Left lung (tissue), 10 donors: ENCODE results near the gene ATP9A. TPM values are rescaled to one million over a fixed set of nuclear protein-coding genes. Genes with fewer than 3 reads are reported as not detected.
"Not testable (repeated sequence)": the region's sequence is repeated elsewhere in the genome, so short reads cannot be mapped to it uniquely, and the experiment has no call there.

Experiments used
- ATAC-seq: fragments of 200-7000 bp; cut with Tn5 transposase; one replicate; pipeline ENCODE4 v1.9.1; 2020; ENCODE audit warnings: moderate library complexity
- DNase-seq, 4 donors: peaks; one replicate each; pipeline ENCODE4 v3.0.0-alpha.2; 2013 to 2020
- H3K27ac ChIP-seq, 2 donors: fragments of 200-600 bp; sonication (generic) in 1 of 2; one replicate each; pipeline versions ENCODE4 v1.5.0 to v1.8.0; 2020 to 2021
- H3K27me3 ChIP-seq, 2 donors: fragments of 200-600 bp; sonication (generic) in 1 of 2; one replicate each; pipeline versions ENCODE4 v1.5.0 to v1.8.0; 2020 to 2021
- H3K36me3 ChIP-seq, 2 donors: fragments of 200-600 bp; sonication (generic) in 1 of 2; one replicate each; pipeline versions ENCODE4 v1.5.0 to v1.8.0; 2020 to 2021
- H3K4me1 ChIP-seq, 2 donors: fragments of 200-600 bp; one replicate each; pipeline ENCODE4 v1.8.0; 2021
- H3K4me3 ChIP-seq, 2 donors: fragments of 200-600 bp; sonication (generic) in 1 of 2; one replicate each; pipeline versions ENCODE4 v1.5.0 to v1.8.0; 2020 to 2021; ENCODE audit warnings: mild to moderate bottlenecking in 1 of 2
- H3K9me3 ChIP-seq, 2 donors: fragments of 200-600 bp; sonication (generic) in 1 of 2; one replicate each; pipeline versions ENCODE4 v1.5.0 to v1.8.0; 2020 to 2021
- CTCF ChIP-seq, 2 donors: fragments of 200-600 bp; sonication (generic) in 1 of 2; IDR thresholded peaks; one replicate each; pipeline versions ENCODE4 v1.5.0 to v1.8.0; 2021; ENCODE audit warnings: antibody characterized with exemption in 2 of 2
- intact Hi-C, 2 donors: fragments of 100-400 bp; cut with DNase I; formaldehyde crosslinking; loops; one replicate each; pipeline versions ENCODE4 v1.11.2 to v1.14.2; 2022
- polyA plus RNA-seq, 6 donors: library from polyadenylated mRNA; unstranded; fragments of 120-200 nt; gene quantifications; one replicate each; pipeline ENCODE4 v1.2.1, GENCODE V29; 2013; ENCODE audit not compliant: insufficient read length in 6 of 6
- total RNA-seq, 2 donors: library from RNA; stranded (reverse); fragmentation: NEBNext Ultra II Directional; extraction: Animal tissue kit (Norgen Biotek cat#: 25700); gene quantifications; one replicate each; pipeline ENCODE4 v1.2.1, GENCODE V29; 2021
- donor health status: DM: no; HTN: yes; CAD: no.
- donor health status: DM: no; HTN: no; CAD: no.

Gene ATP9A
- total and polyA plus RNA-seq, 8 donors: 15.3 to 59.7 (median 50.4) TPM

- TF ChIP-seq CTCF (IDR thresholded peaks at IDR 0.05): no peak
- Histone ChIP-seq H3K4me1 (peaks cover 5 to 25% of the 10 kb centered on the region in 2 donors), H3K9me3 (no peaks in the 10 kb centered on the region), H3K27me3 (no peaks in the 10 kb centered on the region), H3K4me3 (no peak overlapping the region), H3K27ac (no peak overlapping the region), H3K36me3 (no peaks in the 10 kb centered on the region)
- no peak for DNase-seq
- ATAC-seq: no peak
- intact Hi-C loops: no loop called here
Observed at GRCh38 chr20:51747182-51747911, 20.8 kb downstream of the ATP9A start.

- DNase-seq (no peak), ATAC-seq (no peak)
- no peaks in the 10 kb centered on the region for H3K27me3 ChIP-seq
- intact Hi-C loops: no loop called here
- TF ChIP-seq CTCF (IDR thresholded peaks at IDR 0.05): no peak
- H3K36me3 ChIP-seq: no peaks in the 10 kb centered on the region
- H3K4me1 ChIP-seq: peaks cover 8 to 22% of the 10 kb centered on the region in 2 donors
- H3K4me3 ChIP-seq: no peak overlapping the region
- H3K27ac ChIP-seq: no peak overlapping the region
- H3K9me3 ChIP-seq: no peaks in the 10 kb centered on the region
Observed at GRCh38 chr20:51745804-51746203, 22.4 kb downstream of the ATP9A start.

- ATAC-seq: no peak
- no peaks in the 10 kb centered on the region for H3K9me3 ChIP-seq
- H3K27ac ChIP-seq: no peak overlapping the region
- peaks cover 4 to 17% of the 10 kb centered on the region in 2 donors for H3K4me1 ChIP-seq
- intact Hi-C loops: no loop called here
- no peaks in the 10 kb centered on the region for H3K36me3 ChIP-seq
- no peak for DNase-seq
- no peaks in the 10 kb centered on the region for H3K27me3 ChIP-seq
- no peak for TF ChIP-seq CTCF (IDR thresholded peaks at IDR 0.05)
- H3K4me3 ChIP-seq: no peak overlapping the region
Observed at GRCh38 chr20:51740838-51741237, 27.4 kb downstream of the ATP9A start.

GRCh38 chr20:51740308-51740707, 27.9 kb downstream of the ATP9A start:
- intact Hi-C loops, H3K36me3 ChIP-seq, H3K27me3 ChIP-seq, H3K9me3 ChIP-seq, DNase-seq, ATAC-seq, H3K4me3 ChIP-seq, H3K27ac ChIP-seq: not testable (repeated sequence)
- H3K4me1 ChIP-seq: peaks cover 4 to 17% of the 10 kb centered on the region in 2 donors

- Histone ChIP-seq H3K27me3 (no peaks in the 10 kb centered on the region), H3K4me1 (peaks cover 4 to 15% of the 10 kb centered on the region in 2 donors), H3K4me3 (no peak overlapping the region), H3K9me3 (no peaks in the 10 kb centered on the region), H3K36me3 (no peaks in the 10 kb centered on the region), H3K27ac (no peak overlapping the region)
- ATAC-seq: no peak
- DNase-seq: no peak
- intact Hi-C loops: no loop called here
- no peak for TF ChIP-seq CTCF (IDR thresholded peaks at IDR 0.05)
Observed at GRCh38 chr20:51739722-51740249, 28.4 kb downstream of the ATP9A start.
